Jurkat, Clone E6-1 (cell line): ENCODE results near the gene MTUS2.
A peak's percentile ranks its signal among the peaks of the same experiment; 100 is the strongest.

Experiments used
- DNase-seq: peaks from one replicate; pipeline ENCODE4 v3.0.0-alpha.2; 2011; ENCODE audit warnings: low read depth, low spot score
- H3K4me3 ChIP-seq: 2 replicates; pipeline ENCODE4 v1.5.1; 2011; ENCODE audit warnings: mild to moderate bottlenecking, low read length, control low read depth, moderate library complexity

MTUS2 gene

GRCh38 chr13:29125934-29126424, 305.8 kb downstream of the MTUS2 start:
- no peak for DNase-seq
- H3K4me3 ChIP-seq: no peak overlapping the region

- H3K4me3 ChIP-seq: no peak overlapping the region
- no peak for DNase-seq
These were observed 309.5 kb downstream of the MTUS2 start for GRCh38 chr13:29129616-29130015.

DNA sequence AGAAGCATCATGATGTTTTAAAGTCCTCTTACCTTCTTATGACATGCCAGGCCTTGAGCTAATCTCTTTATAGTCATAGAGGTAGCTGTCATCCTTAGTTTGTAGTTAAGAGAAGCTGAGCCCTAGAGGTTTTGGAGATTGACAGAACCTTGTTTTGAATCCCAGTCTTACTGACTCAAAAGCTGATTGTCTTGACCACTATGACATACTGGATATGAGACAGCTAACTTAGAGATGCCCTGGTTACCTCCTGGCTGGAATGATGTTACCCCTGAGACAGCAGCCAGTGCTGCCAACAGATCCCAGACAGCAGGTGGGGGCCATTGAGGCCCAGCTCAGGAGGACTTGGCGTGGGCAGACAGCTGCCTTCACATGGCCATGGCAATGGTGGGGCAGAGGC, 311.0 kb downstream of the MTUS2 start:
- H3K4me3 ChIP-seq: no peak overlapping the region

DNA sequence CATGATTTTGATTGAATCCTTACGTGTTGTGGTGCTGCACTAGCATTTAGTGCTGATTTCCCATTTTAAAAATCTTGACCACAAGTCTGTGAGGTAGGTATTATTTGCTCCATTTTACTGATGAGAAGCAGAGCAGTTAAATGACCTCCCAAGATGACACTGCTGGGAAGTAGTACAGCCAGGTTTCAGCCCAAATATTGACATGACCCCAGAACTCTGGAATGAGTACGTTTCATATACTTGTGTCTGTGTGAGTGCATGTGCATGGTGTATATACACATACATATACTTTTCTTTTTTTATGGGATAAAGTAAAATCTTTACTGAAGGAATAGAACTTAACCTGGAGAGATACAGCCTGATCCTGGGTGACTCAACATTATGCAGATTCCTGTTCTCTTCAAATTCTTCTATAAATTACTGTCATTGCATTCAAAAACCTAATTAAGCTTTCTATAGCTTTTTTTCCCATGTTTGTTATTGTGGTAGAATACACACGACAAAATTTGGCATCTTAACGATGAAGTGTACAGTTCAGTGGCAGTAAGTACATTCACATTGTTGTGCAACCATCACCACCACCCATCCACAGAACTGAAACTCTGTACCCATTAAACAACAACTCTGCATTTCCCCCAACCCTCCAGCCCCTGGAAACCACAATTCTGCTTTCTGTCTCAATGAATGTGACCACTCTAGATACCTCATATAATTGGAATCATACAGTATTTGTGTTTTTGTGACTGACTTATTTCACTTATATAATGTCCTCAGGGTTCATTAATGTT, 311.9 kb downstream of the MTUS2 start:
- no peak for DNase-seq
- H3K4me3 ChIP-seq: no peak overlapping the region

More for the DNA sequence above, 311.0 kb downstream of the MTUS2 start:
- no peak for DNase-seq

DNA sequence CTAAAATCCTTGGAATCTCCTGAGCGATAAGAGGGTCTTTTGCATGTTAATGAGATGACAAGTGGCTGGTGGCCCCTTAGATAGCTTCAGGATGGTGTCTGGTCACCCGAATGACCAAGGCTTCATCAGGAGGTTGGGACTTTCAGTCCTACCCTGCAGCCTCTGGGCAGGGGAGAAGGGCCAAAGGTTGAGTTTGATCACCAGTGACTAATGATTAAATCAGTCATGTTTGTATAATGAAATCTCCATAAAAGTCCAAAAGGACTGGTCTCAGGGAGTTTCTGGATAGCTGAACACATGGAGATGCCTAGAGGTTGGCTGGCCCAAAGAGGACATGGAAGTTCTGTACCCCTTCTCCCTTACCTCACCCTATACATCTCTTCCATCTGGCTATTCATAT, 316.2 kb downstream of the MTUS2 start:
- no peak overlapping the region for H3K4me3 ChIP-seq
- no peak for DNase-seq

DNA sequence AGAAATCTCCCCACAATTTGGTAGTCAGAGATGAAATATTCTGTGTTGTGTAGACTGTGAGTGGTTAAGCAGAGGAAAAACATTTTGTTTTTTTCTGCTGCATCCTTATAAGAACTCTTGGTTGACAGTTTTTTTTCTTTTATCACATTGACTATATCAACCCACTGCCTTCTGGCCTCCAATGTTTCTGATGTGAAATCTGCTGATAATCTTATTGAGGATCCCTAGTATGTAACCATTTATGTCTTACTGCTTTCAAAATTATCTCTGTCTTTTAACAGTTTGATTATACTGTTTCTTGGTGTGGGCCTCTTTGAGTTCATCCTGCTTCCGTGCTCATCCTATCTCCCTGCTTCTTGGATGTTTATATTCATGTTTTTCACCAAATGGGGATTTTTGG, 316.9 kb downstream of the MTUS2 start:
- DNase-seq: no peak
- no peak overlapping the region for H3K4me3 ChIP-seq

- H3K4me3 ChIP-seq: no peak overlapping the region
These were observed 317.9 kb downstream of the MTUS2 start for GRCh38 chr13:29137995-29138394.

DNA sequence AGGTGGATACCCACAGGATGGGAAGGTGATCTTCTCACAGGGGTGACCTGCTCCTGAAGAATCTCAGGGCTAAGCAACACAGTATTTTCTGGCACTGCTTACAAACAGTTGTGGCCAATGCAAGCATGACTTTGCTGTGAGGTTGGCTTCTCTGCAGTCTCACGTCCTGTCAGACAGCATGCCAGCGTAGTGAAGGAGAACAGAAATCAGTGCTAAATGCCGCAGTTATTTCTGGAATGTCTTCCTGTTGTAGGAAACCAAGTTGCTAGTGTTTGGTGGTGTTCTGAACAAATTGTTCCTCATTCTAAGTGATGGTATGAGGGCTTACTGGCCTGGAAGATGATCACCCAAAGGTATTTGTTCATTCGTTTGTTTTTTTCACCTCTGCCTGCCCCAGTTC, 320.1 kb downstream of the MTUS2 start:
- H3K4me3 ChIP-seq: no peak overlapping the region

More at GRCh38 chr13:29137995-29138394, 317.9 kb downstream of the MTUS2 start:
- no peak for DNase-seq

DNA sequence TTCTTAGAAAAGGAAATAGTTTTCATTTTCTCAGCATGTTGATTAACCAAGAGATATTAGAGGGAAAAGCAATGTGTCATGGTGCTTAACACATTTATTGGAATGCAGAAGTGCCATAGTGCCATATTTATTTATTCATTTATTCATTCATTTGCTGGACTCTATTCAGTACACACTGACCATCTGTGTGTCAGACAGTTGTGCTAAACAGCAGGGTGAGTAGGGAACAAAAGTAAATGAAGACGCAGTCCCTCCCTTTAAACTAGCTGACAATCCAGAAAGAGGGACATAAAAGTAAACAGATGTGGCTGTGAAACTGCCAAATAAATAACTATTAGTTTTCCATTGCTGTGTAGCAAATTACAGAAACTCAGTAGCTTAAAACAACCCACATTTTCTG, 323.7 kb downstream of the MTUS2 start:
- DNase-seq: no peak
- H3K4me3 ChIP-seq: no peak overlapping the region

More for the DNA sequence above, 320.1 kb downstream of the MTUS2 start:
- DNase-seq: no peak

DNA sequence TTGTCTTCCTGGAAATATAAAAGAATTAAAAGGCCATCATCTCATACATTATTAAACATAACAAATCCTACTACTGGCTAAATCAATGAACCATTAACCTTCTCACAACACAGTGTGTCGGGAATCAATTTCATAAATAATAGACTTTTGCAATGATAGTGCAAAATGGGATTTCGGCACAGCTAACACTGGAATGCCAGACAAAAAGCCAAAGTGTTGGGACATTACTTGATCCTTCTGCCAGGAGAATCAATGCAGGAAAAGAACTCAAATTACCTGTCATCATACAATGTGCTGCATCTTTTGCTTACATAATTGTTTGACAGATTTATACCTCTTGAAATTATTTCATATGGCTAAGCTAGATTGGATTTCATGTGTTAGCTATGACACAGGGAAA, 334.3 kb downstream of the MTUS2 start:
- no peak for DNase-seq

GRCh38 chr13:29156136-29156535, 336.0 kb downstream of the MTUS2 start:
- H3K4me3 ChIP-seq: no peak overlapping the region
- DNase-seq: no peak

More for the DNA sequence above, 334.3 kb downstream of the MTUS2 start:
- H3K4me3 ChIP-seq: no peak overlapping the region

- H3K4me3 ChIP-seq: no peak overlapping the region
- no peak for DNase-seq
These were observed 339.7 kb downstream of the MTUS2 start for GRCh38 chr13:29159871-29160270.

- no peak overlapping the region for H3K4me3 ChIP-seq
- DNase-seq: peak; percentile 1
These were observed 340.7 kb downstream of the MTUS2 start for GRCh38 chr13:29160862-29161261.

DNA sequence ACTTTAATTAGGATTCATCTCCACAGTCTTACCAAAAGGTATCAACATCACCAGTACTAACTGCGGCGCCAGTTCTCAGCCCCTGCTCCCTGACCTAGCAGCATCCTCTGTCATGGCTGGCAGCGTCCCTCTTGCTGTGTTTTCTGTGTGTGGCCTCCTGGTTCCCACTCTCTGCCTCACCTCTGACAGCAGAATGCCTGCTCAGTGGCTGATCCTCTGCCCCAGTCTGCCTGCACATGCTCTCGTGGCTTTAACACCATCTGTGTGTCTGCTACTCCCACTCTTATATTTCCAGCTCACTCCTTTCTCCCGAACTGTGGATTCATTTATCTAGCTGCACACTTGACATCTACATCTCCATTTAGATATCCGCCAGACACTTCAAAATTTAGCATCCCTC, 341.5 kb downstream of the MTUS2 start:
- DNase-seq: no peak
- no peak overlapping the region for H3K4me3 ChIP-seq

- no peak overlapping the region for H3K4me3 ChIP-seq
- no peak for DNase-seq
These were observed 342.6 kb downstream of the MTUS2 start for GRCh38 chr13:29162638-29163235.

DNA sequence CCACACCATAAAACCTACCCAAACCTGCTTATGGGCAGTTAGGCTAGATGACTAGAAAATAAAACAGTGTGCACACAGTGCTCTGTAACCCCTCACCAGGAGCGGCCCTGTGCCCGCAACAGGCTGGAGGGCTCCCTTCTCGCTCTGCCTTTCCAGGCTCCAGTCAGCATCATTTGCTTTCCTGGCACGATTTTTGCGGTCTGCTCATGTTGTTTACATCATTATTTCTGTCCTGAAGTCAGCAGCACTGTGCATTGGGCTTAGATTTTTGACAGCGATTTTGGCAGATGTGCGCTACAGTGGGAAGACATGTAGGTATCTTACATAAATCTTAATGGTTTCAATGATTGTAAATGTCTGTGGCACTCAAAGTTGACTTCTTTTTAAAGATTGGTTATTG, 344.0 kb downstream of the MTUS2 start:
- no peak for DNase-seq
- no peak overlapping the region for H3K4me3 ChIP-seq

DNA sequence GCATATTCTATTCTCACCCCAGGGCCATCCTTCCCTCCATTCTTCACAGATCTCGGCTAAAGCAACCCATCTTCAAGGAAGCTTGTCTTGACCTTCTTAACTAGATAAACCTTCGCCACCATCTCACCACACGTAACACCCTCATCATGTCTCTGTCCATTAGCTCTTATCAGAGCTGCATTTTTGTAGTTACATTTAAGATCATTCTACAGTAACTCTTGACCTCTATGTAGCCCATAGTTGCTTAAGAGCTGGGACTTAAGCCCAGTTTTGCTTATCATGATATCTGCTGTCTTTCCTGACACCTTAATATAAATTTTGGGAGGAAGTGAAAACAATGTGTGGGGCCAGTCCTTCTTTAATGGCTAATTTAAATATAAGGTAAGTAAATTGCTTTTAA, 345.1 kb downstream of the MTUS2 start:
- DNase-seq: no peak

GRCh38 chr13:29165840-29166239, 345.7 kb downstream of the MTUS2 start:
- no peak for DNase-seq
- H3K4me3 ChIP-seq: no peak overlapping the region

More for the DNA sequence above, 345.1 kb downstream of the MTUS2 start:
- no peak overlapping the region for H3K4me3 ChIP-seq

GRCh38 chr13:29170436-29171082, 350.4 kb downstream of the MTUS2 start:
- DNase-seq: no peak
- no peak overlapping the region for H3K4me3 ChIP-seq

- DNase-seq: no peak
- no peak overlapping the region for H3K4me3 ChIP-seq
These were observed 351.1 kb downstream of the MTUS2 start for GRCh38 chr13:29171244-29171643.
